K562 (cell line): ENCODE data around the gene TERT. TPM values are rescaled to one million over a fixed set of nuclear protein-coding genes. Genes with fewer than 3 reads are reported as not detected.

Source experiments
- CHD4 ChIP-seq: fragments of 200-600 bp; sonication (generic); IDR thresholded peaks from 3 replicates; pipeline ENCODE4 v1.6.1; 2012; ENCODE audit warnings: low read depth, mild to moderate bottlenecking, mixed read lengths, low read length, inconsistent platforms; ENCODE audit not compliant: insufficient read depth, insufficient replicate concordance, poor library complexity, severe bottlenecking
- DACH1 ChIP-seq: fragments of 450-650 bp; IDR thresholded peaks from 2 replicates; pipeline ENCODE4 v1.6.1; 2018; ENCODE audit not compliant: partially characterized antibody
- E2F6 ChIP-seq, 2 experiments: IDR thresholded peaks; 2 replicates each; pipeline ENCODE4 v1.6.1; 2011; ENCODE audit warnings: borderline replicate concordance in 1 of 2, control low read depth in 1 of 2, low read depth in 1 of 2, low read length in 1 of 2, mild to moderate bottlenecking in 1 of 2, mixed read lengths in 1 of 2, moderate library complexity in 1 of 2; ENCODE audit not compliant: insufficient read depth in 1 of 2, insufficient read length in 1 of 2, poor library complexity in 1 of 2, severe bottlenecking in 1 of 2; ENCODE audit errors: extremely low read depth in 1 of 2
- FOXO4 ChIP-seq: fragments of 450-650 bp; formaldehyde crosslinking; IDR thresholded peaks from 2 replicates; pipeline ENCODE4 v1.4.0; 2020; ENCODE audit warnings: mild to moderate bottlenecking, moderate library complexity
- HBP1 ChIP-seq: fragments of 450-650 bp; formaldehyde crosslinking; IDR thresholded peaks from 2 replicates; pipeline ENCODE4 v1.4.0; 2022; ENCODE audit warnings: missing genetic modification characterization
- HDAC2 ChIP-seq: fragments of 450-650 bp; IDR thresholded peaks from 2 replicates; pipeline ENCODE4 v1.6.1; 2016; ENCODE audit warnings: mild to moderate bottlenecking
- MAFF ChIP-seq: IDR thresholded peaks from 2 replicates; pipeline ENCODE4 v1.6.1; 2012; ENCODE audit warnings: low read length, improper control_type of control experiment
- NKRF ChIP-seq: fragments of 450-650 bp; IDR thresholded peaks from 2 replicates; pipeline ENCODE4 v1.6.1; 2016; ENCODE audit warnings: borderline replicate concordance
- PCBP1 ChIP-seq: fragments of 200-400 bp; formaldehyde crosslinking; IDR thresholded peaks from 2 replicates; pipeline ENCODE4 v1.6.1; 2018; ENCODE audit warnings: mild to moderate bottlenecking, low read depth, low read length; ENCODE audit not compliant: poor library complexity, severe bottlenecking
- PML ChIP-seq: IDR thresholded peaks from 2 replicates; pipeline ENCODE4 v1.6.1; 2012; ENCODE audit warnings: low read length, inconsistent platforms
- RFX7 ChIP-seq: fragments of 250-450 bp; sonication (Bioruptor Pico); IDR thresholded peaks from 2 replicates; pipeline ENCODE4 v1.5.1; 2021; ENCODE audit warnings: mild to moderate bottlenecking
- SIN3B ChIP-seq: fragments of 450-650 bp; IDR thresholded peaks from 2 replicates; pipeline ENCODE4 v1.6.1; 2017; ENCODE audit warnings: low read depth, mild to moderate bottlenecking, moderate library complexity
- STAG1 ChIP-seq: sonication (generic); formaldehyde crosslinking; IDR thresholded peaks from 2 replicates; pipeline ENCODE4 v1.5.0; 2020; ENCODE audit warnings: missing genetic modification reagents, borderline replicate concordance
- TCF7L2 ChIP-seq: fragments of 150-350 bp; IDR thresholded peaks from 2 replicates; pipeline ENCODE4 v1.6.1; 2016; ENCODE audit warnings: low read depth, mild to moderate bottlenecking, low read length, moderate library complexity
- TRIM24 ChIP-seq, 2 experiments: fragments of 450-650 bp; IDR thresholded peaks; 2 replicates each; pipeline ENCODE4 v1.6.1; 2016
- ZBTB26 ChIP-seq: fragments of 450-650 bp; formaldehyde crosslinking; IDR thresholded peaks from 2 replicates; pipeline ENCODE4 v1.4.0; 2022; ENCODE audit warnings: missing genetic modification characterization
- ZNF41 ChIP-seq: fragments of 250-450 bp; sonication (Bioruptor Pico); conservative IDR thresholded peaks from 2 replicates; pipeline ENCODE4 v1.4.0; 2020; ENCODE audit warnings: mild to moderate bottlenecking
- ZNF644 ChIP-seq: fragments of 200-800 bp; sonication (Bioruptor generic); IDR thresholded peaks from 2 replicates; pipeline ENCODE4 v1.6.1; 2016; ENCODE audit warnings: low read depth, missing genetic modification characterization, missing compliant biosample characterization
- ZNF668 ChIP-seq: fragments of 250-450 bp; sonication (Bioruptor Pico); IDR thresholded peaks from 2 replicates; pipeline ENCODE4 v1.8.0; 2022; ENCODE audit warnings: mild to moderate bottlenecking, inconsistent platforms
- polyA plus RNA-seq, 8 experiments: library from polyadenylated mRNA; depleted of rRNA in 4 of 8; stranded (reverse) in 5 of 8; unstranded in 3 of 8; fragments of >200 nt; fragmentation: Nextera tagmentation in 2 of 8; fragmentation: Illumina TruSeq in 1 of 8; extraction: Ambion mirVana in 2 of 8; extraction: Trizol in 1 of 8; gene quantifications; 2 replicates each; pipeline versions ENCODE4 v1.2.1 to v1.2.3, GENCODE V29; 2011 to 2014; ENCODE audit warnings: inconsistent platforms in 1 of 8, missing spikeins in 1 of 8
- total RNA-seq, 7 experiments: library from RNA; depleted of rRNA in 6 of 7; stranded (reverse); fragments of >200 nt in 6 of 7; fragmentation: Illumina TruSeq in 2 of 7; extraction: Trizol in 2 of 7; gene quantifications; 2 replicates each; pipeline versions ENCODE4 v1.2.1 to v1.2.3, GENCODE V29; 2011 to 2021; ENCODE audit warnings: low replicate concordance in 1 of 7

TERT gene
- total and polyA plus RNA-seq, 9 of the 15 experiments (the other 6 are each of a cell fraction or from before 2014, with no cell fraction given), result 0.08 to 4.5 (median 0.98) TPM; not detected in 1

- TF ChIP-seq E2F6 (IDR thresholded peaks at IDR 0.05; ENCODE audit: borderline replicate concordance in 1 of 2, extremely low read depth in 1 of 2, insufficient read depth in 1 of 2, insufficient read length in 1 of 2, low read depth in 1 of 2, low read length in 1 of 2, poor library complexity in 1 of 2, severe bottlenecking in 1 of 2), result peak in 1 of 2 experiments; percentile 85
- no peak for TF ChIP-seq TRIM24 (IDR thresholded peaks at IDR 0.05)
- no peak for TF ChIP-seq NKRF
- TF ChIP-seq HDAC2, result no peak
- TF ChIP-seq FOXO4 (CRISPR knock-in tag), result no peak
- no peak for TF ChIP-seq STAG1
- TF ChIP-seq MAFF, result no peak
- peak; percentile 46 for TF ChIP-seq PCBP1
- TF ChIP-seq RFX7 (CRISPR knock-in tag), result no peak
- TF ChIP-seq ZNF41, result no peak
- no peak for TF ChIP-seq ZNF668 (CRISPR knock-in tag)
- no peak for TF ChIP-seq TCF7L2
- no peak for TF ChIP-seq ZBTB26
- no peak for TF ChIP-seq CHD4
- TF ChIP-seq HBP1 (CRISPR knock-in tag), result no peak
- TF ChIP-seq DACH1, result no peak
- TF ChIP-seq SIN3B, result no peak
- no peak for TF ChIP-seq ZNF644
- TF ChIP-seq PML, result no peak
- TF ChIP-seq, all 486 proteins: peak for 7
Observed at GRCh38 chr5:1294206-1294834, 548 bp downstream of the TERT start (continued).
